Peyer's patch (tissue), 4 donors: ENCODE data around the gene YARS2. TPM values are rescaled to one million over a fixed set of nuclear protein-coding genes. Genes with fewer than 3 reads are reported as not detected.
"Not testable (repeated sequence)": the region's sequence is repeated elsewhere in the genome, so short reads cannot be mapped to it uniquely, and the experiment has no call there.

ENCODE experiments used
- DNase-seq, 3 donors: peaks; one replicate each; pipeline ENCODE4 v3.0.0-alpha.2; 2017 to 2019
- H3K27ac ChIP-seq, 4 donors: fragments of 200-600 bp; sonication (generic); one replicate each; pipeline ENCODE4 v1.5.1; 2016 to 2019
- H3K27me3 ChIP-seq, 2 donors: fragments of 200-600 bp; sonication (generic); one replicate each; pipeline ENCODE4 v1.5.1; 2019
- H3K36me3 ChIP-seq, 3 donors: fragments of 200-600 bp; sonication (generic); one replicate each; pipeline ENCODE4 v1.5.1; 2016 to 2019
- H3K4me1 ChIP-seq, 4 donors: fragments of 200-600 bp; sonication (generic); one replicate each; pipeline ENCODE4 v1.5.1; 2016 to 2019
- H3K4me3 ChIP-seq, 4 donors: fragments of 200-600 bp; sonication (generic); 1 replicate in 3 of 4; 2 replicates in 1 of 4; pipeline ENCODE4 v1.5.1; 2016 to 2019; ENCODE audit warnings: mild to moderate bottlenecking in 1 of 4
- H3K9me3 ChIP-seq, 4 donors: fragments of 200-600 bp; sonication (generic); one replicate each; pipeline ENCODE4 v1.5.1; 2016 to 2019; ENCODE audit warnings: mild to moderate bottlenecking in 1 of 4
- CTCF ChIP-seq, 6 experiments: fragments of 450-650 bp in 4 of 6; fragments of 200-600 bp in 2 of 6; sonication (generic) in 1 of 6; IDR thresholded peaks; one replicate each; pipeline ENCODE4 v1.5.1; 2017 to 2019; ENCODE audit warnings: antibody characterized with exemption in 6 of 6, mild to moderate bottlenecking in 3 of 6, moderate library complexity in 1 of 6
- POLR2A ChIP-seq, 2 donors: fragments of 450-650 bp; IDR thresholded peaks; one replicate each; pipeline ENCODE4 v1.5.1; 2017; ENCODE audit warnings: antibody characterized with exemption in 2 of 2, mild to moderate bottlenecking in 2 of 2, moderate library complexity in 2 of 2
- total RNA-seq, 4 donors: library from RNA; depleted of rRNA; stranded (reverse); fragments of >200 nt; gene quantifications; one replicate each; pipeline ENCODE4 v1.1.0, GENCODE V29; 2016

YARS2 gene
- total RNA-seq, 4 donors from 2014 or later, result 9.6 to 22.8 (median 19.2) TPM

GRCh38 chr12:32734952-32735351 lies 20.7 kb downstream of the YARS2 start:
- no peaks in the 10 kb centered on the region for H3K27me3 ChIP-seq
- peaks cover 0 to 83% (median 0%) of the 10 kb centered on the region in 3 donors for H3K36me3 ChIP-seq
- no peak for DNase-seq
- H3K27ac ChIP-seq, result no peak overlapping the region
- no peak for TF ChIP-seq CTCF (IDR thresholded peaks at IDR 0.05)
- TF ChIP-seq POLR2A (IDR thresholded peaks at IDR 0.05), result no peak
- no peak overlapping the region for H3K4me3 ChIP-seq
- H3K4me1 ChIP-seq, result no peaks in the 10 kb centered on the region
- H3K9me3 ChIP-seq, result no peaks in the 10 kb centered on the region

GRCh38 chr12:32727237-32727636 lies 28.5 kb downstream of the YARS2 start:
- Histone ChIP-seq H3K4me3 (no peak overlapping the region), H3K36me3 (peaks cover 0 to 51% (median 0%) of the 10 kb centered on the region in 3 donors), H3K4me1 (no peaks in the 10 kb centered on the region), H3K27ac (no peak overlapping the region), H3K9me3 (no peaks in the 10 kb centered on the region), H3K27me3 (no peaks in the 10 kb centered on the region)
- DNase-seq, result no peak
- TF ChIP-seq CTCF (IDR thresholded peaks at IDR 0.05), result no peak
- no peak for TF ChIP-seq POLR2A (IDR thresholded peaks at IDR 0.05)

- no peak for DNase-seq
- Histone ChIP-seq H3K36me3 (peaks cover 0 to 51% (median 0%) of the 10 kb centered on the region in 3 donors), H3K27me3 (no peaks in the 10 kb centered on the region)
Observed at GRCh38 chr12:32726286-32726685, 29.4 kb downstream of the YARS2 start.

GRCh38 chr12:32725308-32725707 lies 30.4 kb downstream of the YARS2 start:
- peaks cover 0 to 56% (median 0%) of the 10 kb centered on the region in 3 donors for H3K36me3 ChIP-seq
- H3K9me3 ChIP-seq, H3K4me3 ChIP-seq: not testable (repeated sequence)

More at GRCh38 chr12:32726286-32726685, 29.4 kb downstream of the YARS2 start:
- TF ChIP-seq POLR2A (IDR thresholded peaks at IDR 0.05) (no peak), CTCF (IDR thresholded peaks at IDR 0.05) (no peak)
- H3K4me1 ChIP-seq, result no peaks in the 10 kb centered on the region
- no peak overlapping the region for H3K4me3 ChIP-seq
- no peaks in the 10 kb centered on the region for H3K9me3 ChIP-seq
- H3K27ac ChIP-seq, result no peak overlapping the region

GRCh38 chr12:32718926-32719325 lies 36.8 kb downstream of the YARS2 start:
- Histone ChIP-seq H3K9me3 (no peaks in the 10 kb centered on the region), H3K4me3 (no peak overlapping the region), H3K36me3 (peaks cover 0 to 46% (median 0%) of the 10 kb centered on the region in 3 donors), H3K27me3 (no peaks in the 10 kb centered on the region), H3K4me1 (no peaks in the 10 kb centered on the region), H3K27ac (no peak overlapping the region)
- DNase-seq, result no peak
- TF ChIP-seq POLR2A (IDR thresholded peaks at IDR 0.05) (no peak), CTCF (IDR thresholded peaks at IDR 0.05) (no peak)

More at GRCh38 chr12:32725308-32725707, 30.4 kb downstream of the YARS2 start:
- DNase-seq, H3K27ac ChIP-seq, H3K27me3 ChIP-seq, H3K4me1 ChIP-seq: not testable (repeated sequence)

GRCh38 chr12:32714772-32715171 lies 40.9 kb downstream of the YARS2 start:
- Histone ChIP-seq H3K9me3 (no peaks in the 10 kb centered on the region), H3K4me3 (no peak overlapping the region), H3K36me3 (peaks cover 0 to 45% (median 0%) of the 10 kb centered on the region in 3 donors), H3K27ac (no peak overlapping the region), H3K27me3 (no peaks in the 10 kb centered on the region), H3K4me1 (no peaks in the 10 kb centered on the region)
- TF ChIP-seq POLR2A (IDR thresholded peaks at IDR 0.05) (no peak), CTCF (IDR thresholded peaks at IDR 0.05) (no peak)
- no peak for DNase-seq
